Measurements from ENCODE around the gene EMC9. TPM values are rescaled to one million over a fixed set of nuclear protein-coding genes. Genes with fewer than 3 reads are reported as not detected.
A peak's percentile ranks its signal among the peaks of the same experiment; 100 is the strongest.

EMC9 gene
- total and polyA plus RNA-seq, 10 of the 15 experiments (the other 5 are each of a cell fraction or from before 2014, with no cell fraction given): 15.3 to 60.5 (median 30.3) TPM

GRCh38 chr14:24138396-24139271 is 2.8 kb downstream of the EMC9 start:
- H3K9ac ChIP-seq (ENCODE audit: control insufficient read depth, insufficient read depth, low read length): 0 out of 2 replicates have a peak overlapping the region, but pooled peaks have one; percentile 52
- no peak for ATAC-seq
- H3K4me3 ChIP-seq: peak overlapping the region; percentile 68; the same call in 1 of the 2 replicates
- peaks cover 12 to 20% of the 10 kb centered on the region in 2 experiments for H3K36me3 ChIP-seq (ENCODE audit: control insufficient read depth in 2 of 2, insufficient read depth in 2 of 2, low read length in 1 of 2)
- RAD21 ChIA-PET (ENCODE audit: unreplicated experiment): interaction anchor here (2.0 to 6.8 kb wide), 4 partner anchors 9 to 30 kb away, joined by 5 to 69 read pairs (median 23); partner anchors contain the start of genes DCAF11, IRF9, NRL and PSME2
- no peak overlapping the region for H3K27ac ChIP-seq (ENCODE audit: control insufficient read depth, insufficient read depth)
- H3K27me3 ChIP-seq (replicated peaks in 1 of 2; ENCODE audit: control insufficient read depth in 2 of 2, insufficient read depth in 2 of 2, low read length in 1 of 2): no peaks in the 10 kb centered on the region
- CTCF ChIA-PET: interaction anchor here (1.3 to 4.9 kb wide), 4 partner anchors 10 to 28 kb away, joined by 4 to 39 read pairs (median 20); partner anchors contain the start of genes DCAF11, IRF9 and NRL
- H4K20me1 ChIP-seq (ENCODE audit: control insufficient read depth, insufficient read depth): no peaks in the 10 kb centered on the region
- no peak for DNase-seq (ENCODE audit: low read depth, low spot score)
- TSS peak; percentile 86 for BruUV-seq (replicated peaks)
- TF ChIP-seq ATF7 (IDR thresholded peaks at IDR 0.05; ENCODE audit: low read depth) (peak; percentile 14; the same call in 1 of the 2 replicates), TBL1XR1 (IDR thresholded peaks at IDR 0.05; ENCODE audit: low read depth, low read length) (no peak), POLR2A (IDR thresholded peaks at IDR 0.05; ENCODE audit: low read depth, low read length) (peak; percentile 48)
- TF ChIP-seq, protein P1, sequence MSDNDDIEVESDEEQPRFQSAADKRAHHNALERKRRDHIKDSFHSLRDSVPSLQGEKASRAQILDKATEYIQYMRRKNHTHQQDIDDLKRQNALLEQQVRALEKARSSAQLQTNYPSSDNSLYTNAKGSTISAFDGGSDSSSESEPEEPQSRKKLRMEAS (IDR thresholded peaks at IDR 0.05; ENCODE audit: low read depth, low read length): no peak
- peak overlapping the region; percentile 91 for H3K4me2 ChIP-seq (ENCODE audit: control insufficient read depth, insufficient read depth)
- H3K9me3 ChIP-seq (replicated peaks; ENCODE audit: control insufficient read depth, insufficient read depth, low read length): no peaks in the 10 kb centered on the region
- SMC1A ChIA-PET (ENCODE audit: uncharacterized antibody, unreplicated experiment): interaction anchor here (0.6 to 7.7 kb wide), 5 partner anchors 7 to 78 kb away, joined by 3 to 70 read pairs (median 21); partner anchors contain the start of genes DCAF11, IRF9, NRL and PSME2
- no peak overlapping the region for H2AFZ ChIP-seq (ENCODE audit: control insufficient read depth, low read depth, low read length)
- FAIRE-seq: no peak
- peaks cover 37% of the 10 kb centered on the region for H3K4me1 ChIP-seq (ENCODE audit: control insufficient read depth, insufficient read depth, low read length)
- 88% methylated on average over 13 of the region's 13 CpGs for WGBS (ENCODE audit: insufficient coverage, insufficient replicate concordance, low lambda C conversion rate, missing lambda C conversion rate)
- intact Hi-C loops (cut with micrococcal nuclease; ENCODE audit: unreplicated experiment) (no loop called here), in situ Hi-C loops (cut with MboI) (no loop called here)
- peaks cover 58% of the 10 kb centered on the region for H3K79me2 ChIP-seq (ENCODE audit: control insufficient read depth, insufficient read depth, low read length)
- POLR2A ChIA-PET: interaction anchor here (1.0 to 11.6 kb wide), 7 partner anchors 9 to 31 kb away, joined by 3 to 276 read pairs (median 6); partner anchors contain the start of genes DCAF11, IRF9, NRL and PSME2
